HEK293T (cell line): ENCODE data around the gene SCLT1.

Experiments
- CTCF ChIA-PET: fragments of 350-600 bp; formaldehyde crosslinking; extraction: SDS; loops from one replicate; lab custom pipeline; 2021; ENCODE audit warnings: antibody characterized with exemption, inconsistent platforms; lab: Yijun Ruan, JAX
- POLR2A ChIA-PET: fragments of 350-600 bp; formaldehyde crosslinking; extraction: SDS; loops from one replicate; lab custom pipeline; 2020; ENCODE audit warnings: antibody characterized with exemption, inconsistent platforms; lab: Yijun Ruan, JAX
- DNase-seq: peaks from one replicate; pipeline ENCODE4 v3.0.0; 2012; ENCODE audit warnings: mixed read lengths; ENCODE audit errors: extremely low spot score
- ARNT ChIP-seq: fragments of 450-650 bp; IDR thresholded peaks from 2 replicates; pipeline ENCODE4 v1.6.1; 2017; ENCODE audit warnings: mild to moderate bottlenecking
- BHLHE40 ChIP-seq: fragments of 450-650 bp; IDR thresholded peaks from 2 replicates; pipeline ENCODE4 v1.6.1; 2016; ENCODE audit warnings: mild to moderate bottlenecking, moderate library complexity, borderline replicate concordance
- CTBP1 ChIP-seq: fragments of 450-650 bp; IDR thresholded peaks from 2 replicates; pipeline ENCODE4 v1.6.1; 2016; ENCODE audit warnings: borderline replicate concordance
- ELF4 ChIP-seq: fragments of 450-650 bp; IDR thresholded peaks from 2 replicates; pipeline ENCODE4 v1.6.1; 2017; ENCODE audit warnings: antibody characterized with exemption
- FOXA1 ChIP-seq: fragments of 450-650 bp; IDR thresholded peaks from 2 replicates; pipeline ENCODE4 v1.6.1; 2016; ENCODE audit warnings: mild to moderate bottlenecking
- FOXK2 ChIP-seq: fragments of 450-650 bp; IDR thresholded peaks from 2 replicates; pipeline ENCODE4 v1.6.1; 2016; ENCODE audit warnings: mild to moderate bottlenecking
- FOXM1 ChIP-seq: fragments of 450-650 bp; IDR thresholded peaks from 2 replicates; pipeline ENCODE4 v1.6.1; 2017; ENCODE audit warnings: mild to moderate bottlenecking, borderline replicate concordance
- HDGF ChIP-seq: fragments of 450-650 bp; IDR thresholded peaks from 2 replicates; pipeline ENCODE4 v1.6.1; 2017; ENCODE audit warnings: antibody characterized with exemption, borderline replicate concordance
- L3MBTL2 ChIP-seq: fragments of 450-650 bp; conservative IDR thresholded peaks from 2 replicates; pipeline ENCODE4 v1.6.1; 2016; ENCODE audit warnings: mild to moderate bottlenecking
- LEF1 ChIP-seq: fragments of 450-650 bp; IDR thresholded peaks from 2 replicates; pipeline ENCODE4 v1.6.1; 2017; ENCODE audit warnings: mild to moderate bottlenecking, borderline replicate concordance
- NFRKB ChIP-seq: fragments of 450-650 bp; IDR thresholded peaks from 2 replicates; pipeline ENCODE4 v1.6.1; 2016; ENCODE audit warnings: mild to moderate bottlenecking, moderate library complexity
- SP1 ChIP-seq: fragments of 450-650 bp; IDR thresholded peaks from 2 replicates; pipeline ENCODE4 v1.6.1; 2017
- SUZ12 ChIP-seq: fragments of 450-650 bp; IDR thresholded peaks from 2 replicates; pipeline ENCODE4 v1.6.1; 2016; ENCODE audit warnings: mild to moderate bottlenecking
- TARDBP ChIP-seq: fragments of 450-650 bp; IDR thresholded peaks from 2 replicates; pipeline ENCODE4 v1.6.1; 2016
- ZNF384 ChIP-seq: fragments of 450-650 bp; IDR thresholded peaks from 2 replicates; pipeline ENCODE4 v1.6.1; 2016
- TF ChIP-seq, protein P1 (sequence below): fragments of 450-650 bp; IDR thresholded peaks from 2 replicates; pipeline ENCODE4 v1.6.1; 2016

Gene SCLT1

GRCh38 chr4:128951316-128951715 is 142.0 kb downstream of the SCLT1 start:
- POLR2A ChIA-PET: no interaction called here
- no peak for TF ChIP-seq TARDBP
- no peak for TF ChIP-seq FOXK2
- no peak for DNase-seq
- CTCF ChIA-PET: no interaction called here

DNA sequence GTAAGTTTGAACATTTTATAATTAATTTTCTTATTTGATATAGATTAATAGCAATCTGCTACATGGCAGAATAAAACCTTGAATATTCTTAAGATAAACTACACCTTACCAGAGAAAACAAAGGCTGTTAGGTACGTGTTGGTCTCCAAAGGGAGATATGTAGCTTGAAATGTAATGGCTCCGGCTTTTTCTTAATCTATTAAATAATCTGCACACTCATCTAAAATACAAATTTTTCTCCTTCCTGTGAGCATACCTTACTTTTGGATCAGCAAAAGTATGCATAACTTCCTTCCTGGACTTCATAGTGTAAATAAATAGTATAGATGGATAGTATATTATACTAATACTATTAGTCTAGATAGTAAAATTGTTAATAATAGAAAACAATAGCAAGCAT is 142.5 kb downstream of the SCLT1 start:
- TF ChIP-seq NFRKB (no peak), FOXM1 (no peak), ELF4 (no peak), FOXK2 (no peak), LEF1 (no peak), SUZ12 (no peak)
- TF ChIP-seq, protein P1, sequence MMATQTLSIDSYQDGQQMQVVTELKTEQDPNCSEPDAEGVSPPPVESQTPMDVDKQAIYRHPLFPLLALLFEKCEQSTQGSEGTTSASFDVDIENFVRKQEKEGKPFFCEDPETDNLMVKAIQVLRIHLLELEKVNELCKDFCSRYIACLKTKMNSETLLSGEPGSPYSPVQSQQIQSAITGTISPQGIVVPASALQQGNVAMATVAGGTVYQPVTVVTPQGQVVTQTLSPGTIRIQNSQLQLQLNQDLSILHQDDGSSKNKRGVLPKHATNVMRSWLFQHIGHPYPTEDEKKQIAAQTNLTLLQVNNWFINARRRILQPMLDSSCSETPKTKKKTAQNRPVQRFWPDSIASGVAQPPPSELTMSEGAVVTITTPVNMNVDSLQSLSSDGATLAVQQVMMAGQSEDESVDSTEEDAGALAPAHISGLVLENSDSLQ: no peak
- no peak for DNase-seq
- CTCF ChIA-PET: no interaction called here

GRCh38 chr4:128946916-128947315 is 146.4 kb downstream of the SCLT1 start:
- ChIA-PET CTCF (no interaction called here), POLR2A (no interaction called here)
- DNase-seq: no peak
- TF ChIP-seq NFRKB: no peak
- no peak for TF ChIP-seq FOXK2
- no peak for TF ChIP-seq FOXM1
- TF ChIP-seq L3MBTL2: no peak
- no peak for TF ChIP-seq CTBP1
- TF ChIP-seq, protein P1: no peak
- no peak for TF ChIP-seq ELF4
- no peak for TF ChIP-seq SP1
- no peak for TF ChIP-seq SUZ12

More for the DNA sequence above, 142.5 kb downstream of the SCLT1 start:
- POLR2A ChIA-PET: no interaction called here

GRCh38 chr4:128942607-128943006 is 150.7 kb downstream of the SCLT1 start:
- DNase-seq: no peak
- ChIA-PET CTCF (no interaction called here), POLR2A (no interaction called here)
- TF ChIP-seq CTBP1 (no peak), NFRKB (no peak), ELF4 (no peak), ARNT (no peak), SUZ12 (no peak), SP1 (no peak), FOXK2 (no peak), FOXA1 (no peak), L3MBTL2 (no peak), ZNF384 (no peak), HDGF (no peak)

- CTCF ChIA-PET: no interaction called here
- POLR2A ChIA-PET: no interaction called here
- DNase-seq: no peak
- TF ChIP-seq L3MBTL2: no peak
- TF ChIP-seq CTBP1: no peak
- no peak for TF ChIP-seq SUZ12
- TF ChIP-seq ZNF384: no peak
- no peak for TF ChIP-seq HDGF
- TF ChIP-seq ELF4: no peak
- TF ChIP-seq, protein P1: no peak
- TF ChIP-seq FOXK2: no peak
- no peak for TF ChIP-seq ARNT
- TF ChIP-seq LEF1: no peak
- no peak for TF ChIP-seq TARDBP
- no peak for TF ChIP-seq BHLHE40
- TF ChIP-seq FOXM1: no peak
- TF ChIP-seq NFRKB: no peak
- TF ChIP-seq FOXA1: no peak
These were observed 152.4 kb downstream of the SCLT1 start for GRCh38 chr4:128940971-128941370.

DNA sequence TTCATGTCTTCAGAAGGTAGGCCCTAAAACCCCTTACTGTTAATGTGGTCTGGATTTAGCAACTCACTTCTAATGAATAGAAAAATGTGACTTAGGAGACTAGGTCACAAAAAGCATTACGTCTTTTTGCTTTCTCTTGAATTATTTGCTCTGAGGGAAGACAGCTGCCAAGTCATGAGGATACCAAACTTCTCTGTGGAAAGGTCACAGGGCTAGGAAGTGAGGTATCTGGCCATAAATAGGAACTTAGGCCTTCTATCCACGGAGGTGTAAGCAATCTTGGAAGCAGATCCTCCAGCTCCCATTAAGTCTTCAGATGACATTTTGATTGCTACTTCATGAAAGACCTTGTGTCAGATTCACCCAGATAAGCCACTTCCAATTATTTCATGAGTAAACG is 163.3 kb downstream of the SCLT1 start:
- CTCF ChIA-PET: no interaction called here
- POLR2A ChIA-PET: no interaction called here
- DNase-seq: no peak
- TF ChIP-seq ELF4 (no peak), L3MBTL2 (no peak), HDGF (no peak)

GRCh38 chr4:128924951-128925350 is 168.4 kb downstream of the SCLT1 start:
- CTCF ChIA-PET: no interaction called here
- TF ChIP-seq LEF1 (no peak), FOXA1 (no peak), FOXM1 (no peak), FOXK2 (no peak), L3MBTL2 (no peak), HDGF (no peak), TARDBP (no peak), CTBP1 (no peak), SUZ12 (no peak), ARNT (no peak), NFRKB (no peak), ZNF384 (no peak), ELF4 (no peak), BHLHE40 (no peak), SP1 (no peak)
- TF ChIP-seq, protein P1: no peak

More at GRCh38 chr4:128924951-128925350, 168.4 kb downstream of the SCLT1 start:
- DNase-seq: no peak
- POLR2A ChIA-PET: no interaction called here
